Stimulated activated CD4-positive, alpha-beta T cell treated with anti-CD3 and anti-CD28 coated beads, TNF-alpha, amount 100 ng/mL, for 48 hours (primary cell): ENCODE results near the gene CST8.
"Not testable (repeated sequence)": the region's sequence is repeated elsewhere in the genome, so short reads cannot be mapped to it uniquely, and the experiment has no call there.

Source experiments
- DNase-seq, 3 donors: peaks; one replicate each; pipeline ENCODE4 v3.0.0-alpha.2; 2020; ENCODE audit warnings: low read depth in 3 of 3

Gene CST8, protein sequence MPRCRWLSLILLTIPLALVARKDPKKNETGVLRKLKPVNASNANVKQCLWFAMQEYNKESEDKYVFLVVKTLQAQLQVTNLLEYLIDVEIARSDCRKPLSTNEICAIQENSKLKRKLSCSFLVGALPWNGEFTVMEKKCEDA

DNA sequence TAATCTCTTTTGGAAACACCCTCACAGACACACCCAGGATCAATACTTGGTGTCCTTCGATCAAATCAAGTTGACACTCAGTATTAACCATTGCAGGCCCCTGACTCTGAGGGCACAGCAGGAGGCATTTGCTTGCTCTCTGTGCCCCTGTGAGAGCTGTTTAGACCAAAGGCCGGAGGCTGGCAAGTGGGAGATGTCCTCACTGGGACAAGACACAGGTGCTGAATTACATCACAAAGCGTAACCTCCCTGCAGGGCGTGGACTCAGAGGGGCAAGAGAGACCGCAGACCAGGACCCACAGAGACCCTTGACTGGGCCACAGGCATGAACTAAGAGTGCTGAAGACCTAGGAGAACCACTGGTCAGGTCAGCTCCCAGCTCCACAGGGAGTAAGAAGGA, at the start of gene CST8:
CST8 (plus strand) TSS at position 301 of the 400 bp plus-strand sequence. CDS start 551 bp downstream, outside the sequence.
- no peak for DNase-seq

DNA sequence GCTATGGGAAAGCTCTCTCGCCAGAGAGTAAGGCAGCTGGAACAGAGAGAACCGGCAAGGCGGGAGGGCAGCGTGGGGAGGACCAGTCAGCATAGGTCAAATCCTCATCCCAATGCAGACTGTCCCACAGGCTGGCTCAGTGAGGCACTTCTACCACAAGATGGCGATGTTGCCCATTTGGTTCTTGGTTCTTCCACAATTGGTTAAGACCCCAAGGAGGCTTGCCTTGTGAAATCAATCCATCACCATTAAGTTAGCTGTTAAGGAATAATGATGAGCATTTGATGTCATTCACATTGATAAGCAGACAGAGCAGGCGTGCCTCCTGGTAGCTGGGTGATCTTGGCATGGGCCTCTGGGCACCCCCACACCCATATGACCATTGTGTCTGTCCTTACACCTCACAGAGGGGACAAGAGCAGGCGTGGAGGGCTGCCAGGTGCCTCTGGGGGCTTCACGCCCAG, 49.0 kb upstream of the CST8 start:
- DNase-seq: peak; percentile 31 to 45 (median 39)

DNA sequence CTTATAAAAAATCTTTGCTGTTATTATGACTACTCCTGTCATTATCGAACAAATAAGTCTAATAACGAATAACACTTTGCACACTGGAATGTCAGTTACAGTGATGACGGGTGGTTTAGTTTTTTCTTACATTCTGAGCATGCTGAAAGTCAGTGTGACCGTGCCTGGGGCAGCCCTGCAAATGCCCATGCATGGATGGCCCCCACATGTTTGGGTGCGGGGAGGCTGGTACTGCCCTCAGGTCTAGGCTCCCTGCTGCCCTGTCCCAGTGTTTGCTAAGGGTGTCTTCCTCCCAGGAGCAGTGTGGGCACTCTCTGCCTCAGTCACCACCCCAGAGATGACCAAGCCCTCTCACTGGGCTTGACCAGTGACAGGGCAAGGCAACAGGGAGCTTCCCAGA, 48.5 kb upstream of the CST8 start:
- DNase-seq: no peak

DNA sequence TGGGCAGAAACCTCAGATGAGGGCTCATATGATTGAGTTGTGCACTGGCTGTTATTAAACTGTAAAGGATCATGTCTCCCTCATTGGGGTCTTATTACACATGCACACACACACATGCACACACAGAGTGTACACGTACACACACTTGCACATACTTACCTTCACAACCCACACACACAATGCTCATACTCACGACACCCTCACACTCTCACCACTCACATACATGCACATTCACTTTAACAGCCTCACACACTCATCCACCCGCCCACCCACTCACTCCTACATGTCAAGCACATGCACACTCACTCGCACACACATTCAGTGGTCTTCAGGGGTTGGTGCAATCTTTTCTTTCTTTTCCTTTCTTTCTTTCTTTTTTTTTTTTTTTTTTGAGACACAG, 46.1 kb upstream of the CST8 start:
- no peak for DNase-seq

DNA sequence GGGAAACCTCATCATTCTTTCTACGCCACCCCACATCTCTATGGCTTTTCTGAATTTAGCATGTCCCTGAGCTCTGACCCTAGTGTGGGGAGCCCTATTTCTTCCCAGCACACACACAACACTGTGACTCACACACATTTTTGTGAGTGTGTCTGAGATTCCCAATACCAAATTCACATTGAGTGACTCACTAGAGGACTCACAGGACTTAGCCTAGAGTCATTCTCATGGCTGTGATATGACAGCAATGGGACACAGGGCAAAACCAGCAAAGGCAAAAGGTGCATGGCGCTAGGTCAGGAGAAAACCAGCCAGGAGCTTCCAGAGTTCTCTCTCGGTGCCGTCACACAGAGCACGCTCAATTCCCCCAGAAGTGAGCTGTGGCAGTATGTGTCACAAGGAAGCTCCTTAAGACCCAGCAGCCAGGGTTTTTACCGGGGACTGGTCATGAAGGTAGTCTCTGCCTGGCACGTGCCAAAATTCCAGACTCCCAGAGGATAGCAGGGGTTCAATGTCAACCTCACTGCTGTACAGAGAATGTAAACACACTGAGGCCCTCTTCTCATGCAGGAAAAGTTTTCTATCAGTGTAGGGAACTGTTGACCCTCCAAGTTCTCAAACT, 45.2 kb upstream of the CST8 start:
- DNase-seq: no peak

DNA sequence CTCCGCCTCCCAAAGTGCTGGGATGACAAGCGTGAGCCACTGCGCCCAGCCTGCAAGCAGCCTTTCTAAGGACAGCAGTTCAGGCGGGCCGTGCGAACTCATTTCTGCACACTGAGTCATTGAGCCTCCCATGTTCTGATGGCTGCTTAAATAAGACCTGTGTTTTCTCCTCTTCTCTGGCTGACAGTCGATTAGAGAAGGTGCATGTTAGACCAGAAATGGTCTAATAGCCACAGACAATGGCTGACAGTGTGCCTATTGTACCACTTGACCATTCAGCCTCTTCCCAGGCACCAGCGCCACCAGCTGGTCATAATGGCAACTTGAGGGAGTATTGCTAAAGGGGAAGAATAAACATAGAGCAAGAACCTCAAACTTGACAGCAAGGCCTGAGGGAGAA, 44.4 kb upstream of the CST8 start:
- DNase-seq: peak in 2 of 3 donors; percentile 8

DNA sequence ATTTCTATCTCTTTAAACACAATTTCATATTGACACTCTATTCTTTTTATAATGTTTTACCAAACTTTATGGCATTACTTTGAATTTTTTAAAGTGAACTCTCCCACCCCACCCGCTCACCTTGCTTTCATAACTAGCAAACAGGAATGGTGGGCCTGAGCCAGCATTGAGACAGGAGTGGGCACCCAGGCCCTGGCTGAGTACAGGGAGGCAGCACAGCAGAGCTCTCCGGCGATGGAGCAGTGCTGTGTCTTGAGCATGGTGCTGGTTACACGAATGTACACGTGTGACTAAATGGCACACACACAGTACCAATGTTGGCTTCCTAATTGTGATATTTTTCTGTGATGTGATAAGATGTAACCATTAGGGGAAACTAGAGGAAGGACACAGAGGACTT, 42.8 kb upstream of the CST8 start:
- no peak for DNase-seq

DNA sequence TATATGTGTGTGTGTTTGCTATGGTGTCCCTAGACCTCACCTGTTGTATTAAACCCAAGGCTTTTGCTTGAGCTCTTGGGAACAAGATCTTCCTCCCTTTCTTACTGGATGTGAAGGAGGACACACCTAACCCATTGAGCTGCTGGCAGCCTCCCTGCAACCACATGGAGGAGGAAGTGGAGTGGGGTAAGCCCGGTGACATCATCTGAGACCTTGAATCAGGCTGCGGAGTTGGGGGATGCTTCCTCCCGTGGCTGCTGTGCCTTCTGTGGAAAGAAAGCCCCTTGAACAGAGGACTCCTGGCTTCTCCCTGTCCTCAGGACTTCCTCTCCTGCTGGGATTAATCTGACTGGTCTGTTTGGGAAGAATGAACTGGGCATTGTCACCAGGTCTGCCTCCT, 41.5 kb upstream of the CST8 start:
- no peak for DNase-seq

DNA sequence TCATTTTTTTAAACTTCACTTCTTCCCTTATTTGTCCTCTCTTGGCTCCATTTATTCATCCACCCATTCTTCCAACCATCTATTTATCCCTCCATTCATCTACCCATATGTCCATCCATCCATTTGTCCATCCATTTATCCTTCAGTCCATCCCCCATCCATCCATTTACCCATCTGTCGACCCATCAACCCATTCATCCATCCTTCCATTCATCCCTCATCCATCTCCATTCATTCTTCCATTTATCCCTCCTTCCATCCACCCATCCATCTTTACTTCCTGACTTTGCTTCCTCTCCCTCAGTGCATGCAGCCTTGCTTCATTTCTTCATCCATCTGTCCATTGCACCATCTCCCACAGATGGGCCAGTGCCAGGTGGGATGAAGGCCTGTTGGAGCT, 40.0 kb upstream of the CST8 start:
- no peak for DNase-seq

DNA sequence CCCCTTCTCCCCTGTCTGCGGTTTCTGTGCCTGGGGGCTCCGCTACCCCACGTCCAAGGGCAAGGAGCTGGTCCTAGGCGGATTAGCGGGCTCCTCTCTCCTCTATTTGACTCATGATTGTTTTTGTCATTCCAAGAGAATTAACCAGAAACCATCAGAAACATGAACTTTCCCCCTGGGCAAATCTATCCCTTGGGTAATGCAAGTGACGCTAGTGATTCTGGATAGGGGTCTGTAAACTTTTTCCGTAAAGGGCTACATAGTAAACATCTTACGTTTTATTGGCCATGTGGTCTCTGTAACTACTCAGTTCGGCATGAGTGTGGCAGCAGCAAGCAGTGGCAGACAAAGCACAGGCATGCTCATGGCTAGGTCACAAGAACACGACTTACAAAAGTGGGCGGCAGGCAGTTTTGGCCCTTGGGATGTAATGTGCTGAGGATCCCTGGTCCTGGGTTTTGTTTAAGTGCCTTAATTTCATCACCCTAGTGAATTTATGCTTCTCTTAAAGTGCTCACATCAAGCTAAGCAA, 38.9 kb upstream of the CST8 start:
- DNase-seq: no peak

DNA sequence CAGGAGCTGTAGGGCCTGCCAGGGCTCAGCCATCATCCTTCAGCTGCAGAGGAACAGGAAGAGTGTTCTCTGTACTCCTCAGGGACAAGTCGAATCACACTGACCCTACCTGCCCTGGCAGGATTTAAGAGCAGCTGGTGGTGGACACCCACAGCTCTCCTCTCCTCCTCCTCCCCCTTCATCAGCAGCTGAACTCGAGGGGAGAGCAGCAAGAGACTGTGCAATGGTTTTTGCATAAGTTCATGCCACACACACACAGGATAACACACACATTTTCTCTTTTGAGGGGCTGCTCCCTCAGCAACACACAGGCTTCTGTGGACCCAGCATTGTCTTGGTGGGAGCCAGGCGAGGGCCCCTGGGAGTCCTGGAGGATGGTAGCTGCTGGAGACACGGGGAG, 38.1 kb upstream of the CST8 start, which contains the start of gene CST11:
CST11 (minus strand) TSS at position 101 of the 400 bp plus-strand sequence; CDS start at position 36, 65 bp downstream.
- DNase-seq: no peak

DNA sequence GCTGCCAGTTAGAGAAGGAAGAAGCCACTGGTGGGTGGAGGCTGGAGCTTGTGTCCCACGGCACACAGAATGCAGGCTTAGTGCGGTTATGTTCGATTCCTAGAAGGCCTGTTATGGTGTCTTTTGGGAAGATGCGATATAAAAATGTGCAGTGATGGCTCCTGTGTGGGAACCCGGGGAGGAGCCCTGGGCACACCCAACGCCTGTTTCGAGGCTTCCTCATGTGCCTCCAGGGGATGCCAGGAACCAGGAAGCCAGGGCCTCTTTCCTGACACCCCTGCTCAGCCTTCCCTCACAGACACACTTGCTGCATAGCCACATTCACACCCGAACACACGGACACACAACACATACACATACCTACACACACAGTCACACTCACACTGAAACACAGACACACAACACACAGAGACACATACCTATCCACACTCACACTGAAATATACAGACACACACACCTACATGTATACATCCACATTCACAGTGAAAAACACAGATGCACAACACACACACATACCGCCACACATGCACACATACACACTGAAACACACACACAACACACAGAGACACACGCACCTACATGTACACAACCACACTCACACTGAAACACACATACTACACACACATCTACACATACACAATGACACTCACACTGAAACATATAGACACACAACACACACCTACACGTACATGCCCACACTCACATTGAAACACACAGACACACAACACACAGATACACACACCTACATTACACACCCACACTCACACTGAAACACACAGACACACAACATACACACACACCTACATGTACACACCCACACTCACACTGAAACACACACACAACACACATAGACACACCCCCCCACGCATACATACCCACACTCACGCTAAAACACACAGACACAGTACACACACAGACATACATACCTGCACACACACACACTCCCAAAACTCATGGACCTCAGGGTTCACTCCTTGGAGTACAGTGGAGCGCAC, 37.1 kb upstream of the CST8 start:
- no peak for DNase-seq

DNA sequence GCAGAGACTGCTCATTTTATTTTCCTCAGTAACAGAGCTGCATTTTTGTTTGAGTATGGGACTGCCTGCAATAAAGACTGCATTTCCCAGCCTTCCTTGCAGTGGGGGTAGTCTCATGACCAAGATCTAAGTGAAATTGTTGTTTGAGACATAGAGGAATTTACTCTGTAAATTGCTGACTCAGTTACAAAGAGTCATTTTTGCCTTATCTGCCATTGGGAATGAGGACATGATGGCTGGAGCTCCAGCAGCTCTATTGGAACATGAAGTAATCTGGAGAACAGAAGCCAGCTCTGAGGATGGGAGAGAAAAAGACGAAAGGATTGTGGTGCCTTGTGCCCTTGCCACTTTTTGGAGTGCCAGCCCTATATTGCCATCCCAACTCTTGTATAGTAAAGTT, 36.1 kb upstream of the CST8 start:
- no peak for DNase-seq

DNA sequence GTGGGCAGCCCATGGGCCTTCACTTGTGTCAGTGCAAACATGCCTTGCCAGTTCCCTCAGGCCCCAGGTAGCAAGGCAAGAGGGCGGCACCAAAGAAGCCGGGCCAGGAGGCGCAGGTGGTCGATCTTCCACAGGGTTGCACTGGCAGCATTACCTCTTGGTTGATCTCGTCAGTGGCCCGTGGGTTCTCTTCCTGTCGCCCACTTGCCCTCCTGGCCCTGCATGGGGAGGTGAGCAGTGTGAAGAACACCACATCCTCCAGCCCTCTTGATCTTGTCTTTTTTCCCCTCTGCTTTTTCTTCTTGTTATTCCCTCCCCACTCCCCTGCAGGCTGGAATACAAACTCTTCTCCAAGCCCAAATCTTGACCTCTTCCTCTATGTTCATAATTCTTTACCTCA, 35.3 kb upstream of the CST8 start:
- no peak for DNase-seq

DNA sequence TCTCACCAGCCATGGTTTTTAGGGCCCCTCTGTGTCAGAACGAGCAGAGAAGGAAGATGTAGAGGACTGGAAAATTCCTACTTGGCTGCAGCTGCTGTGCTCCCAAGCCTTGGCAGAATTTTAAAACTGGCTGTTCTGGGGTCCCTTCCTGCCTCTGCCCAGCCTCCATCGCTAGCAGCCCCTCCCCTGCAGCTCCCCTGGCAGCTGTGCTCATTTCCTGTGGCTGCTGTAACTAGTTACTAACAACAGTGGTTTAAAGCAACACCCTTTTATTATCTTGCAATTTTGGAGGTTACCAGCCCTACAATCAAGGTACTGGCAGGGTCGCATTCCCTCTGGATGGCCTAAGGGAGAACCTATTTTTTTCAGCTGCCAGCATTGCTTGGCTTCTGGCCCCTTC, 34.5 kb upstream of the CST8 start:
- DNase-seq: no peak

DNA sequence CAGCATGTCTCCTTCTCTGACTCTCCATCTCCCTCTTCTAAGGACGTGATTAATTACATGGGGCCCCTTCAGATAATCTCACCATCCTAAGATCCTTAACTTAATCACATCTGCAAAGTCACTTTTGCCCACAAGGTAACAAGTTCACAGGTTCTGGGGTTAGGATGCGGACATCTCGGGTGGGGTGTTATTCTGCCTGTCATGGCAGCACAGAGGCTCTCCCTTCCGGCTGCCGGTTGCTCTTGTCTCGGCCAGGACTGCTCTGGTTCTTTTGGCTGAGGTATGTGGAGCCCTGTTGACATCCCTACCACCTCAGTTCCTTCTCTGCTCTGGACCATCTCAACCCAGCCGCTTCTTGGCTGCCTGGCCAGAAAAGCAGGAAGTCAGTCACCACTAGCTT, 34.0 kb upstream of the CST8 start:
- no peak for DNase-seq

DNA sequence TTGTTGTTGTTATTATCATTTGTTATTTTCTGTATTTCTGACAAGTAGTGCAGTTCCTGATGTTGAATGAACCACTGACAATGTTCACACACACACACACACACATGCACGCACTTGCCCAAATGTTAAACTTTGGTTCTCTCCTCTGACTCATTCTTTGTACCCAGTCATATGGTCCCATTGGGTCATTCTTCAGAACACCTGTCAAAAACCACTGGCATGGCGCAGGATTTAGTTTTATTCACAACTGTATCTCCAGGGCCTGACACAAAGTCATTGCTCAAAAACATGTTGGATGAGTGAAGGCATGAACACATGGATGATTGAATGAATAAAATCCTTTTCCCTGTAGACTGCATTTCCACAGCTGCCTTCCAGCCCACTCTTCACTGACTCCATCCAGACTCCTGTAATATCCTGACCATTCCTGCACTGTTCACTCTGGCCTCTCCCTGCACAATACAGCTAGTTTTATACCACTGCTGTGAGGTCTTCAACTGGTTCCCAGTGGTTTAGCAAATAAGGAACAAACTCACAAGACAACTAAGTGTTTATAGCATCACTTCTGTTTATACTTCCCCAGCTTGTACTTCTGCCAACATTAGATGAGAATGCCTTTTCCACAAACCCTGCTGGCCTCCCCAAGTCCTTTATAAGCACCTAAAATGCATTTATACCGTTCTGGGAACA, 31.3 kb upstream of the CST8 start:
- no peak for DNase-seq

DNA sequence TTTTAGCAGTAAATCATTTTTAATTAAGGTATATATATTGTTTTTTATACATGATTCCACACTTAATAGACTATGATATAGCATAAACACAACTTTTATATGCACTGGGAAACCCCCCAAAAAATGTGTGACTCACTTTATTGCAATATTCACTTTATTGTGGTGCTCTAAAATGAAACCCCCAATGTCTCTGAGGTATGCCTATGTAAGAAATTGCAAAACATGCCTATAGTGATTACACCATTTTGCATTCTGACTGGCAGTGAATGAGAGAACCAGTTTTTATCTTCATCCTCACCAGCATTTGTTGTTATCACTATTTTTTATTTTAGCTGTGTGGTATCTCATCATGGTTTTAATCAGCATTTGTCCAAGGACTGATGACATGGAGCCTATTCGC, 29.7 kb upstream of the CST8 start:
- no peak for DNase-seq

DNA sequence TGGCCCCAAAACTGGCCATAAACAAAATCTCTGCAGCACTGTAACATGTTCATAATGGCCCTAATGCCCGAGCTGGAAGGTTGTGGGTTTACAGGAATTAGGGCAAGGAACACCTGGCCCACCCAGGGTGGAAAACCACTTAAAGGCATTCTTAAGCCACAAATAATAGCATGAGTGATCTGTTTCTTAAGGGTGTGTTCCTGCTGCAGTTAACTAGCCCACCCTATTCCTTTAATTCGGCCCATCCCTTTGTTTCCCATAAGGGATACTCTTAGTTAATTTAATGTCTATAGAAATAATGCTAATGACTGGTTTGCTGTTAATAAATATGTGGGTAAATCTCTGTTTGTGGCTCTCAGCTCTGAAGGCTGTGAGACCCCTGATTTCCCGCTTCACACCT, 24.0 kb upstream of the CST8 start:
- not testable (repeated sequence) for DNase-seq

DNA sequence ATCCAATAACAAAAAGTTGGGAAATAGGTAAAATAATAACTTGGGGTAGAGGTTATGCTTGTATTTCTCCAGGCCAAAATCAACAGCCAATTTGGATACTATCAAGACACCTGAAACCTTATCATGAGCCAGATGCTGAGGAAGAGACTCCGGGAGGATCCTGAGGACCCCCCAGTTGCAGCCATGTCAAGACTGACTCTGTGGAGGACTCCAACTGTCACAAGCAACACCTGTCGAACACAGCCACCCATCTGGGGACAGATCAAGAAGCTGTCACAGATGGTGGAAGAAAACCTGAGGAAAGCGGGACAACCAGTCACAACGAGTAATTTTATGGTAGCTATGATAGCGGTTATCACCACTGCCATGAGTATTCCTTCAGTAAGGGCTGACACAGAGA, 18.6 kb upstream of the CST8 start:
- DNase-seq: not testable (repeated sequence)

DNA sequence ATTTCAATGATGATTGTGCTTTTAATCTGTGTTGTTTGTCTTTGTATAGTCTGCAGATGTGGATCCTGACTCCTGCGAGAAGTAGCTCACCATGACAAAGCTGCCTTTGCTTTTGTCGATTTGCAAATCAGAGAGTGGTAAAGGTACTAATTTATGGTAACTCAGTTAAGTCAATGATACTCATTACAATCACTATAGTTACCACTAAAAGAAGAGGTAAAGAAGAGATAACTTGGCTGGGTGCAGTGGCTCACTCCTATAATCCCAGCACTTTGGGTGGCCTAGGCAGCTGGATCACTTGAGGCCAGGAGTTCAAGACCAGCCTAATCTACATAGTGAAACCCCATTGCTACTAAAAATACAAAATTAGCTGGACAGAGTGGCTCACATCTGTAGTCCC, 17.6 kb upstream of the CST8 start:
- not testable (repeated sequence) for DNase-seq

DNA sequence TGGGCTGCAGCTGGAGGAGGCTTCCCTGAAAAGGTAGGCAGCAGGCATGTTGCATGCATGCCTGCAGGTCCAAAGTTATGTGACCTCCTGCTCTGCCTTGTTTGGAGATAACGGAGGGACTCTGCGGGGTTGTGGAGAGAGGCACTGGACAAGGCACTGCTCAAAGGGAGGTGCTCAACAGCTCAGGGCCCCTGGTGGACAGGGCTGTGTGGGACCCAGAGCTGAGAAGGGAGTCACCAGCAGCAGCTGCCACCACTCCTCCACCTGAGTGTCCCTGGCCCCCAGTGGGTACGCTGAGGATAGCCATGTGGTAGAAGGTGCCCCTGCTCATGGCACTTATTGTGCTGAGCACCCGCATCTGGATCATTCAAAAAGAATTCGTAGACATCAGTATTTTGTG, 15.5 kb upstream of the CST8 start:
- DNase-seq: no peak
